ENCODE data around the gene OTX1. TPM values are rescaled to one million over a fixed set of nuclear protein-coding genes. Genes with fewer than 3 reads are reported as not detected.
"Not testable (repeated sequence)": the region's sequence is repeated elsewhere in the genome, so short reads cannot be mapped to it uniquely, and the experiment has no call there.

The OTX1 gene
- total and polyA plus RNA-seq, 4 donors: 0.59 TPM; not detected in 3

GRCh38 chr2:63073994-63074393 lies 23.4 kb downstream of the OTX1 start (continued):
- no peak for TF ChIP-seq ZBTB33 (IDR thresholded peaks at IDR 0.05)

GRCh38 chr2:63074399-63074798 lies 23.8 kb downstream of the OTX1 start:
- DNase-seq (ENCODE audit: low spot score); H3K9ac ChIP-seq (ENCODE audit: low read depth in 1 of 2, low read length in 2 of 2): not testable (repeated sequence)
- 90% methylated on average over 4 of the region's 4 CpGs for WGBS

GRCh38 chr2:63078852-63079606 lies 28.4 kb downstream of the OTX1 start:
- DNase-seq (ENCODE audit: low spot score): no peak
- no peak overlapping the region for H3K27ac ChIP-seq (ENCODE audit: low read depth in 1 of 2, low read length in 2 of 2)

More at GRCh38 chr2:63074399-63074798, 23.8 kb downstream of the OTX1 start:
- H3K27me3 ChIP-seq (ENCODE audit: control insufficient read depth in 4 of 4, insufficient read depth in 4 of 4, low read length in 3 of 4); H3K27ac ChIP-seq (ENCODE audit: low read depth in 1 of 2, low read length in 2 of 2); H3K9me3 ChIP-seq (ENCODE audit: control insufficient read depth in 4 of 4, low read length in 3 of 4); H3K4me1 ChIP-seq (ENCODE audit: control insufficient read depth in 4 of 4, insufficient read depth in 4 of 4, low read length in 3 of 4); H3K4me3 ChIP-seq (ENCODE audit: low read depth in 1 of 3, low read length in 3 of 3); H3K36me3 ChIP-seq (ENCODE audit: control insufficient read depth in 4 of 4, insufficient read depth in 3 of 4, low read depth in 1 of 4, low read length in 3 of 4): not testable (repeated sequence)

GRCh38 chr2:63081404-63081803 lies 30.8 kb downstream of the OTX1 start:
- H3K4me1 ChIP-seq (ENCODE audit: control insufficient read depth in 4 of 4, insufficient read depth in 4 of 4, low read length in 3 of 4): no peaks in the 10 kb centered on the region
- no peaks in the 10 kb centered on the region for H3K27me3 ChIP-seq (ENCODE audit: control insufficient read depth in 4 of 4, insufficient read depth in 4 of 4, low read length in 3 of 4)
- no peak overlapping the region for H3K9ac ChIP-seq (ENCODE audit: low read depth in 1 of 2, low read length in 2 of 2)
- no peak overlapping the region for H3K27ac ChIP-seq (ENCODE audit: low read depth in 1 of 2, low read length in 2 of 2)
- no peaks in the 10 kb centered on the region for H3K36me3 ChIP-seq (ENCODE audit: control insufficient read depth in 4 of 4, insufficient read depth in 3 of 4, low read depth in 1 of 4, low read length in 3 of 4)
- no peak for TF ChIP-seq GABPA (IDR thresholded peaks at IDR 0.05 in 1 of 2, conservative IDR thresholded peaks at IDR 0.05 in 1 of 2)
- no peak for TF ChIP-seq ATF3 (IDR thresholded peaks at IDR 0.05)
- TF ChIP-seq EGR1 (IDR thresholded peaks at IDR 0.05; ENCODE audit: low read depth in 2 of 2): no peak
- no peak for TF ChIP-seq MAX (IDR thresholded peaks at IDR 0.05)
- no peak for TF ChIP-seq ZBTB33 (IDR thresholded peaks at IDR 0.05)
- TF ChIP-seq FOXA2 (IDR thresholded peaks at IDR 0.05): no peak
- TF ChIP-seq RAD21 (IDR thresholded peaks at IDR 0.05): no peak
- TF ChIP-seq REST (IDR thresholded peaks at IDR 0.05): no peak
- TF ChIP-seq RXRA (IDR thresholded peaks at IDR 0.05): no peak
- no peak for TF ChIP-seq CTCF (IDR thresholded peaks at IDR 0.05; ENCODE audit: low read depth, low read length, missing input control)
- TF ChIP-seq HNF4A (conservative IDR thresholded peaks at IDR 0.05): no peak
- no peak for TF ChIP-seq SP1 (IDR thresholded peaks at IDR 0.05)
- no peak for TF ChIP-seq HNF4G (IDR thresholded peaks at IDR 0.05)
- TF ChIP-seq FOXA1 (IDR thresholded peaks at IDR 0.05): no peak
- H3K9me3 ChIP-seq (ENCODE audit: control insufficient read depth in 4 of 4, low read length in 3 of 4): no peaks in the 10 kb centered on the region
- H3K4me3 ChIP-seq (ENCODE audit: low read depth in 1 of 3, low read length in 3 of 3): no peak overlapping the region
- WGBS: 72% methylated on average over 4 of the region's 4 CpGs
- DNase-seq (ENCODE audit: low spot score): no peak

More at GRCh38 chr2:63078852-63079606, 28.4 kb downstream of the OTX1 start:
- no peaks in the 10 kb centered on the region for H3K4me1 ChIP-seq (ENCODE audit: control insufficient read depth in 4 of 4, insufficient read depth in 4 of 4, low read length in 3 of 4)
- H3K27me3 ChIP-seq (ENCODE audit: control insufficient read depth in 4 of 4, insufficient read depth in 4 of 4, low read length in 3 of 4): no peaks in the 10 kb centered on the region
- no peak overlapping the region for H3K9ac ChIP-seq (ENCODE audit: low read depth in 1 of 2, low read length in 2 of 2)
- TF ChIP-seq FOXA1 (IDR thresholded peaks at IDR 0.05): no peak
- TF ChIP-seq JUND (IDR thresholded peaks at IDR 0.05): no peak
- peak; percentile 25 to 63 for TF ChIP-seq RAD21 (IDR thresholded peaks at IDR 0.05)
- TF ChIP-seq YY1 (IDR thresholded peaks at IDR 0.05): no peak
- 63% methylated on average over 4 of the region's 4 CpGs for WGBS
- no peak overlapping the region for H3K4me3 ChIP-seq (ENCODE audit: low read depth in 1 of 3, low read length in 3 of 3)
- H3K36me3 ChIP-seq (ENCODE audit: control insufficient read depth in 4 of 4, insufficient read depth in 3 of 4, low read depth in 1 of 4, low read length in 3 of 4): no peaks in the 10 kb centered on the region
- H3K9me3 ChIP-seq (ENCODE audit: control insufficient read depth in 4 of 4, low read length in 3 of 4): no peaks in the 10 kb centered on the region
